Stomach (tissue), 4 donors: ENCODE data around the gene FREM1.

Source experiments
- CTCF ChIP-seq, 7 experiments: fragments of 450-650 bp in 4 of 7; fragments of 200-600 bp in 3 of 7; sonication (generic) in 3 of 7; IDR thresholded peaks; one replicate each; pipeline ENCODE4 v1.5.1; 2016 to 2019; ENCODE audit warnings: antibody characterized with exemption in 7 of 7, control low read depth in 2 of 7, mild to moderate bottlenecking in 1 of 7
- POLR2A ChIP-seq, 4 donors: fragments of 450-650 bp; IDR thresholded peaks; one replicate each; pipeline ENCODE4 v1.6.1; 2016; ENCODE audit warnings: antibody characterized with exemption in 4 of 4, control low read depth in 2 of 4, mild to moderate bottlenecking in 1 of 4, moderate library complexity in 1 of 4
- POLR2AphosphoS5 ChIP-seq, 3 donors: sonication (generic); formaldehyde crosslinking; IDR thresholded peaks; one replicate each; pipeline ENCODE4 v1.6.1; 2016; ENCODE audit warnings: antibody characterized with exemption in 3 of 3

GRCh38 chr9:14779566-14780022 lies 130.6 kb downstream of the FREM1 start:
- no peak for TF ChIP-seq CTCF (IDR thresholded peaks at IDR 0.05)
- TF ChIP-seq POLR2A (IDR thresholded peaks at IDR 0.05) = no peak
- TF ChIP-seq POLR2AphosphoS5 (IDR thresholded peaks at IDR 0.05) = no peak
